ENCODE data around the gene TNFAIP3.
"Not testable (repeated sequence)": the region's sequence is repeated elsewhere in the genome, so short reads cannot be mapped to it uniquely, and the experiment has no call there.

Gene TNFAIP3

DNA sequence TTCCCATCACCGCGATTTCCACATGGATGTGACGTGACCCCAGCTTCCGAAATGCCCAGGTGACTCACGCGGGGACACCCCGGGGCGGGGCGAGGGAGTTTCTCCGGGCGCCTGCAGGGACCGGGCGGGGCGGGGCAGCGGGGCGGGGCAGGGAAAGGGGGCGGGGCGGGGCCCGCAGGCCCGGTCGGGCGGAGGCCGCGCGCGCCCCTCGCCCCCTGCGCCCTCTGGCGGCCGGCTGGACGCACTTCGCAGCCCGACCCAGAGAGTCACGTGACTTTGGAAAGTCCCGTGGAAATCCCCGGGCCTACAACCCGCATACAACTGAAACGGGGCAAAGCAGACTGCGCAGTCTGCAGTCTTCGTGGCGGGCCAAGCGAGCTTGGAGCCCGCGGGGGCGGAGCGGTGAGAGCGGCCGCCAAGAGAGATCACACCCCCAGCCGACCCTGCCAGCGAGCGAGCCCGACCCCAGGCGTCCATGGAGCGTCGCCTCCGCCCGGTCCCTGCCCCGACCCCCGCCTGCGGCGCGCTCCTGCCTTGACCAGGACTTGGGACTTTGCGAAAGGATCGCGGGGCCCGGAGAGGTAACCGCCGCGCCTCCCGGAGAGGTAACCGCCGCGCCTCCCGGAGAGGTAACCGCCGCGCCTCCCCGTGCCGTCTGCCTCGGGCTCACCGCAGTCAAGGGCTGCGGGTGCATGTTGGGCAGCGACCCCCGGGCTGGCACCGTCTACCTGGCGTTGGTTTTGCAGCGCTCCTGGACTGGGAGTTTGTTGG is at the start of gene TNFAIP3:
Gene TNFAIP3 (plus strand): TSS at position 346 of the 771 bp plus-strand sequence. CDS start 3,969 bp downstream, outside the sequence.
- DNase-seq = peak; percentile 84 to 89

- no peak for DNase-seq
Measured at GRCh38 chr6:137818440-137818839, 48.6 kb upstream of the TNFAIP3 start.

GRCh38 chr6:137819740-137820139 is 47.3 kb upstream of the TNFAIP3 start:
- no peak for DNase-seq

- DNase-seq = no peak
Measured at GRCh38 chr6:137820425-137820824, 46.6 kb upstream of the TNFAIP3 start.

GRCh38 chr6:137820952-137821351 is 46.1 kb upstream of the TNFAIP3 start:
- no peak for DNase-seq

GRCh38 chr6:137821491-137821890 is 45.6 kb upstream of the TNFAIP3 start:
- DNase-seq = no peak

DNA sequence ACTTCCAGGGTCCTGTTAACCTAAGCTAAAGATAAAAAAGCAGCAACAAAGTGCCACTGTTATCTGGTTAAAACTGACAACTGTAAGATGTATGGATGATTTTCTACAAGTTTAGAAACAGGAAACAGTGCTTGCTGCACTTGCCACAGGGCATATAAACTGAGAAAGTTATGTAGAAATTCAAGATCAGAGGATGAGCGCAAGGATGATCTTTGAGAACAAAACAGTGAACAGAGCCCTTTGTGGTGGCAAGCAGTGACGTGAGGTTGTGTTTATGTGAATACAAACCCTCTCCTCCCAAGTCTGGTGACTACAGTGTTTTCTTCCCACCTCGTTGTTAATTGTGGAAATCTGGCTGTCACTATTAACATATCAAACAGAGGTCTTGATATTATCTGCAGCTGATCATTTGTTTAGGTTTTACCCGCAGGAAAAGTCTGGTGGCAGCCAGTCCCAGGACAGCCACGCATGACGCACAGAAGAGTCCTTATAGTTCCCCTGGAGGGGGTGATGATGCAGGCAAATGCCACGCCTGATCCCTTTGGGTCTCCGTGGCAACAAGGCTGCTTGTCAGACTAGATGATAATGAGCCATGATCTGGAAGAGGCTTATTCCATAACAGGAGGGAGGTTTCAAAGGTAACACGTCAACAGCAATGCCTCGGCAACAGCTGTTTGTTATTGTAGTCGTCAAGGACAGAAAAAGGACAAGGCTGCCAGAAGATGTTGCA is 43.1 kb upstream of the TNFAIP3 start:
- DNase-seq = no peak

DNA sequence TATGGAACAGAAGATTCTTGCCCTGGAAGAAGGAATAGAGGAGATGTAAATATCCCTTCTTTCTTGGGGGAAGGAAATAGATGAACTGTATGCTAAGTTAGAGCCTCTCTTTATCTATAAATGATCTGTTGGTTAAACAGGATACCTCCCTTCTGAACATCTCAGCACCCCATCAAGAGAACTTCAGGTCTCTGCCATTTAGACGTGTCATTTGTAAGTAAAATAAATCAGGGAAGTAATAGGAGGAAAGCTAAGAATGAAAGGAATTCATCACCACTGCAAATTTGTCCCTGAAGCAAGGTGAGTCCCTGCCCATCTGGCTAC is 42.5 kb upstream of the TNFAIP3 start:
- no peak for DNase-seq

- DNase-seq = no peak
Measured at GRCh38 chr6:137824896-137825295, 42.2 kb upstream of the TNFAIP3 start.

GRCh38 chr6:137827411-137827940 is 39.6 kb upstream of the TNFAIP3 start:
- DNase-seq = no peak

- DNase-seq = no peak
Measured at GRCh38 chr6:137827977-137828810, 38.9 kb upstream of the TNFAIP3 start.

GRCh38 chr6:137829641-137830083 is 37.4 kb upstream of the TNFAIP3 start:
- DNase-seq = no peak

- DNase-seq = no peak
Measured at GRCh38 chr6:137830511-137830911, 36.5 kb upstream of the TNFAIP3 start.

DNA sequence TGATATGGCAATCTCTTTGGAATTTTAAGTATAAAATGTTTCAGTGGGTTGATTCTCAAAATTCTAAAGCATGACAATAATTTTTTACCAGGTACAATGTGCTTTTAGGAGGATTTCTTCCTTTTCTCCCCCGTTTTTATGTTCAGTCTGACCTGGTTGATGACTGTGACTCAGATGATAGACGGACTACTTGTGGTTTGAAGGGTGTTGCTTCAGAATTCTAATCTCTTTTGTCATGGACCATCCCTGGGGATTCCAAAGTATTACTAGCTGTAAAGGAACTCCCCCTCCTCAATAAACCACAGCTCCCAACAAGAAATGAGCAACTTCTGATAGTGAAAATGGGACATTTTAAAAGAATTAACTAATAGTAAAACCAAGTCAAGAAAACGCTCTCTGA is 34.9 kb upstream of the TNFAIP3 start:
- peak in 1 of 2 experiments; percentile 5 for DNase-seq

GRCh38 chr6:137834508-137834907 is 32.6 kb upstream of the TNFAIP3 start:
- DNase-seq = no peak

- DNase-seq = no peak
Measured at GRCh38 chr6:137836788-137837187, 30.3 kb upstream of the TNFAIP3 start.

DNA sequence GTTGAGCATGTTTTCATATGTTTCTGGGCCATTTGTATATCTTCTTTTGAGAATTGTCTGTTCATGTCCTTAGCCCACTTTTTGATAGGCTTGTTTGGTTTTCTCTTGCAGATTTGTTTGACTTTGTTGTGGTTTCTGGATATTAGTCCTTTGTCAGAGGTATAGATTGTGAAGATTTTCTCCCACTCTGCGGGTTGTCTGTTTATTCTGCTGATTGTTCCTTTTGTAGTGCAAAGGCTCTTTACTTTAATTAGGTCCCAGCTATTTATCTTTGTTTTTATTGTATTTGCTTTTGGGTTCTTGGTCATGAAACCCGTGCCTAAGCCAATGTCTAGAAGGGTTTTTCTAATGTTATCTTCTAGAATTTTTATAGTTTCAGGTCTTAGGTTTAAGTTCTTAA is 29.0 kb upstream of the TNFAIP3 start:
- not testable (repeated sequence) for DNase-seq

DNA sequence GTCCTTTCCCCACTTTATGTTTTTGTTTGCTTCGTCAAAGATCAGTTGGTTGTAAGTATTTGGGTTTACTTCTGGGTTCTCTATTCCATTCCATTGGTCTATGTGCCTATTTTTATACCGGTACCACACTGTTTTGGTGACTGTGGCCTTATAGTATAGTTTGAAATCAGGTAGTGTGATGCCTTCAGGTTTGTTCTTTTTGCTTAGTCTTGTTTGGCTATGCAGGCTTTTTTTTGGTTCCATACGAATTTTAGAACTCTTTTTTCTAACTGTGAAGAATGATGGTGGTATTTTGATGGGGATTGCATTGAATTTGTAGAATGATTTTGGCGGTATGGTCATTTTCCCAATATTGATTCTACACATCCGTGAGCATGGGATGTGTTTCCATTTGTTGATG is 28.5 kb upstream of the TNFAIP3 start:
- not testable (repeated sequence) for DNase-seq

- no peak for DNase-seq
Measured at GRCh38 chr6:137839076-137839475, 28.0 kb upstream of the TNFAIP3 start.

- DNase-seq = no peak
Measured at GRCh38 chr6:137840252-137840651, 26.8 kb upstream of the TNFAIP3 start.

GRCh38 chr6:137843211-137843610 is 23.8 kb upstream of the TNFAIP3 start:
- no peak for DNase-seq

- DNase-seq = not testable (repeated sequence)
Measured at GRCh38 chr6:137844327-137844726, 22.7 kb upstream of the TNFAIP3 start.

GRCh38 chr6:137844773-137845172 is 22.3 kb upstream of the TNFAIP3 start:
- DNase-seq = not testable (repeated sequence)

All from SW 1271 (cell line).